SKM-1 treated with dmso at 0.1 percent for 144 hours (cell line): ENCODE data around the gene MTCH1.

Source experiments
- DNase-seq: peaks from one replicate; lab custom pipeline; 2025; ENCODE audit not compliant: unreplicated experiment; lab: John Stamatoyannopoulos, UW

MTCH1 gene

DNA sequence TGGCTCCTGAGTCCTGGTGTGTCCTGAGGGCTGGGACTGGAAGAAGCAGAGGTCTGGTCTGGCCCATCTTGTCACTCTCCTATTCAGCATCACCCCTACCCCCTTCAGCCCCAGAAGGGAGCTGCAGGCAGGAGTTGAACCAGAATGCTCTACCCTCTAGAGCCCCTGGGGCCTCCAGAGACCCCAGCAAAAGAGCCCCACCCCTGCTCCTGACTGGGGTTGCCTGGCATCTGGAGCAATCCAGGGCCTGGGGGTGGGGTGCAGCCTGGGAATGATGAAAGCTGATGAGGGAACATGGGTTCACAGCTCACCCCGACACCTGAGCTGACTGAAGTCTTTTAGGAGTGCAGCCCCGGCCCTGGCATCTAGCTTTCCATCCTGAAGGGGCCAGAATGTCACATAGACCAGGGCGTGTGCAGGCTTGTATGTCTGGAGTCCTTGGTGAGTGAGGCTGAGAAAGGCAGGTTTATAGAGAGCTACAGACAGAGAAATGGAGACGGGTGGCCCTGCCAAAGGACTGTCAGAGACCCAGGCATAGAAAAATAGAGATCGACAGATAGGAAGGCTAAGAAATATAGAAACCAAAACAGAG, 31.7 kb upstream of the MTCH1 start:
- DNase-seq: no peak

DNA sequence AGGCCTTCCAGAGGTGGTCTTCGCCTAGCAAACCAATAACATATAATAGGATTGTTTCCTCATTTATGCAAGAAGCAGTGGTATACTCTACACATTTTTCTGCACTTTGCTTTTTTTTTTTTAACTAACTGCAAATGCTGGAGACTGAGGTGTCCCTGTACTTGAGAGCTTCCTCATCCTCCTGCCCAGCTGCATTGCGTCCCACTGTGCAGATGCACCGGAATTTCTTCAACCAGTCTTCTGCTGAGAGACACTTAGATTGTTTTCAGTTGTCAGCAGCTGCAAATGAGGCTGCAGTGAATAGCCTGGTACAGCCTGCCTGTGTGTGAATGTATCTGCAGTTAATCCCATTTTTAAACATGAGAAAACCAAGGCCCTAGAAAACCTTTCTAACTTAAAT, 31.0 kb upstream of the MTCH1 start:
- no peak for DNase-seq

- DNase-seq: no peak
Measured at GRCh38 chr6:37015532-37015931, 29.5 kb upstream of the MTCH1 start.

- DNase-seq: no peak
Measured at GRCh38 chr6:37014667-37015066, 28.7 kb upstream of the MTCH1 start.

- no peak for DNase-seq
Measured at GRCh38 chr6:37013516-37014491, 27.8 kb upstream of the MTCH1 start.

GRCh38 chr6:37011656-37012378, 25.8 kb upstream of the MTCH1 start:
- DNase-seq: no peak

DNA sequence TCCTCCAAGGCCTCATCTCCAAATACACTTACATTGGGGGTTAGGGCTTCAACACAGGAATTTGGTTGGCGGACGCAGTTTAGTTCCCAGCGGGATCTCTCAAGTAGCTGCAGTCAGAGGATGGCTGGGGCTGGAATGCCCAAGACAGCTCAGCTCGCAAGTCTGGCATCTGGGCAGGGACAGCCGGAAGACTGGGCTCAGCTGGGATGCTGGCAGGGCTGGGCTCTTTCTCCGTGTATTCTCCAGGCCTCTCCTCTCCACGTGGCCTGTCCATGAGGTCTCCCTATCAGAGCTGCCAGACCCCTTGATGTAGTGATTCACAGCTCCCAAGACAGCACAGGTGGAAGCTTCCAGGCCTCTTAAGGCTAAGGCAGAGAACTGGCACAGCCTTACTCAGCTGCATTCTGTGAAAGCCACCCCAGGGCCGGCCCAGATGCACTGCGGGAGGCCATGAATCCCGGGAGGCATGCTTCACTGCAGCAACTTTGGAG, 24.5 kb upstream of the MTCH1 start:
- DNase-seq: no peak

- no peak for DNase-seq
Measured at GRCh38 chr6:37008484-37009465, 22.8 kb upstream of the MTCH1 start.

DNA sequence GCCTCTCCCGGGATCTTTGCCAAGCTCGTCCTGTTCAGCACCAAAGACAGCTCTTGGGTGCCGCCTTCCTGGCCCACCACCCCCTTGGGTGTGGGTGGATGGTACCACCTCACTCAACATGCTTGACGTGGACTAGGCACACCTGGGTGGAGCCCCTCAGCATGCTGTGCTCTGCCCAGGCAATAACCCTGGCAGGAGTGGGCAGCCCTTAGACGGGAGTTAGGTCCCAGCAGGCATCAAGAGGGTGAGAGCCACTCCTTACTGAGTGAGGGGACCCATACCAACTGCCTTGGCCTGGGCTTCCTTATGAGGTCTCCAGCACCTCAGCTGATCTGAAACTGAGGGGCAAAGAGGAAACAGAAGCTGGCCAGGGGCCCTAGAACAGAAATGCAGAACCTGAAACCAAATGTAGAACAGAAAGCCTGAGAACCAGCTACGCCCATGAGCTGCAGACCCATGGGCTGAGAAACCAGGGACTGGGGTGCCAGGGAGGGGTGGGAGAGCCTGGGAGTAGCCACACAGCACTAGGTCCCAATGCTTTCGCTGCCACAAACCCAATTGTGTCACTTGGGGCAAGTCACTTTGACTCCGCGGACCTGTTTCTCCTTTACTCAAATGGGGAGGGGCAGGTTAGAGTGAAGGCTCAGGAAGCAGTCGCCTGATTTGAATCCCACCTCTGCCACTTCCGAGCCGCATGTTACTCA, 21.5 kb upstream of the MTCH1 start:
- DNase-seq: peak; percentile 59

DNA sequence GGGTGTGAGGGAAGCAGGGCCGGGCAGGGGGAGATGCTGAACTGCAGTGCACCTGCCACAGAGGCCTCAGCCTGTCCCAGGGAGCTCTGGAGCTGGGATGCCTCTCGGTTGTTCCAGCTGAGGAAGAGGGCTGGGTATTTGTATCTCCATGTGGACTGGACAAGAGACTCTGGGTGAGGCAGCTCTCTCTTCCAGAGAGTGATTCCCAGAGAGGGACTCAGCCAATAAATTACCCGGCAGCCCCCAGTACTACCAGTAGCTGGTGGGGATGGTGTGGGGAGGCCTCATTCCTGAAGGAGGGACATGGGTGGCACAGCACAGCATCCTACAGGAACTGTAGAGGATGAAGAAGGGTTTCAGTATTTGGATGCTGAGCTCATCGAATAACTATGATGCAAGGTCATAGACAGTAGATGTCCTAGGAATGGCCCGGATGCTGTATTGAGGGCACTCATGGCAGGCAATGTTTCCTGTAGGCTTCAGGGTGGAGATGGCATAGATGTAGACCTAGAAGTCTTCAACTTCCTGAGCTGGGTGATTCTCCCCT, 20.9 kb upstream of the MTCH1 start:
- no peak for DNase-seq

DNA sequence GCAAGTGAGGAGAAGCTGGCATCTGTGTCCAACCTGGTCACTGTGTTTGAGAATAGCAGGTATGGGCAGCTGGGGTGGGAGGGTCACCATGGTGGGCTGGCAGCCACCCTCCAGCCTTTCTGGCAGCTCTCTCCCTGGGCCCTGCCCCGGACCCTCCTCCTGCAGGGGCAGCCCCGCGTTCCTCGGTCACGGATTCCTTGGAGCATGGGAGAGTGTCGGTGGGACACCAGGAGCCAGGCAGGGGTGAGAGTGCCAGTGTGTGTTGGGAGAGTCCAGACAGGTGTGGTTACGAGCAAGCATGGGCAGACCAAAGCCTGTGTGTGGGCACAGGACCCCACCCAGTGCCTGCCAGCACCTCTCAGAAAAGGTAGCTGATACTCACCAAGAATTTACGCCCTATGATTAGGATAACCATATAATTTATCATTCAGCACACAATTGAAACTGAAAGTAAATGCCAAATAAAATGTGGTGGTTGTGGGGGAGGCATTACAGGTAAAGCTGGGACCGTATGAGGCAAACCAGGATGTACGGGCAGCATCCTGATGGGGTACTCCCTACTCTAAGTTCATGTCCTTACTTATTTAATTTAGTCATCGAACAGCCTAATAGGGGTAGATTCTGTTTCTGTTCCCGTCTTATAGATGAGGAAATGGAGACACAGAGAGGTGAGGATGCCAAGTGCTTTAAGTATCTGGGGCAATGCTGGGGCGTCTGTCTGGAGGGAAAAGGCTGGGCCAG, 20.0 kb upstream of the MTCH1 start:
- no peak for DNase-seq

DNA sequence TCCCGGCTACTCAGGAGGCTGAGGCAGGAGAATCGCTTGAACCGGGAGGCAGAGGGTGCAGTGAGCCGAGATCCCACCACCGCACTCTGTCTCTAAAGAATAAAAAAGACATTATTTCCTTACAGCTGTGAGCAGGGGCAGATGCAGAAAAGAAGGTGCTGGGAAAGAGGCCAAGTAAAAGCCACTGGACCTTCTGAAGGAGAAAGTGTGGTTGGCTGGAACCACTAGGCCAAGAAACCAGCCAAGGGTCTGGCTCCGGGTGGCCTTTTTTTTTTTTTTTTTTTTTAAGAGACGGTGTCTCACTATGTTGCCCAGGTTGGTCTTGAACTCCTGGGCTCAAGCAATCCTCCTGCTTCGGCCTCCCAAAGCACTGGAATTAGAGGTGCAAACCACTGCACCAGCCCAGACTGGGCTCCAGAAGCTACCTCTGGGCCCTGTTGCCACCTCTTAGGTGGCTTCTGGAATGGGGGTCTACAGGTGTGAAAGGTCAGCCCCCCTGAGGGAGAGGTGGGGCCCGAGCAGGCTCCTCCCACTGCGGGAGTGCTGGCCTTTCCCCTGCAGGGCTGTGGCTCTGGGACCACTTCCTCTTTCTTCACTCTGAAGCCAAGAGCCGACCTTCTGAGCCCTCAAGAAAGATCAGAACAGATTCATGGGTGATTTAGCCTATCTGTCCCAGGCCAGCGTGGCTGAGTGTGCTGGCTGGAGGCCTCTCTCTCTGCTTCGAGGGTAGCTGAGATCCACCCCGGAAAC, 19.2 kb upstream of the MTCH1 start, which contains the start of gene FGD2:
Gene FGD2 (plus strand): TSS at position 595 of the 750 bp plus-strand sequence. CDS start 163 bp downstream, outside the sequence.
- peak; percentile 68 for DNase-seq

DNA sequence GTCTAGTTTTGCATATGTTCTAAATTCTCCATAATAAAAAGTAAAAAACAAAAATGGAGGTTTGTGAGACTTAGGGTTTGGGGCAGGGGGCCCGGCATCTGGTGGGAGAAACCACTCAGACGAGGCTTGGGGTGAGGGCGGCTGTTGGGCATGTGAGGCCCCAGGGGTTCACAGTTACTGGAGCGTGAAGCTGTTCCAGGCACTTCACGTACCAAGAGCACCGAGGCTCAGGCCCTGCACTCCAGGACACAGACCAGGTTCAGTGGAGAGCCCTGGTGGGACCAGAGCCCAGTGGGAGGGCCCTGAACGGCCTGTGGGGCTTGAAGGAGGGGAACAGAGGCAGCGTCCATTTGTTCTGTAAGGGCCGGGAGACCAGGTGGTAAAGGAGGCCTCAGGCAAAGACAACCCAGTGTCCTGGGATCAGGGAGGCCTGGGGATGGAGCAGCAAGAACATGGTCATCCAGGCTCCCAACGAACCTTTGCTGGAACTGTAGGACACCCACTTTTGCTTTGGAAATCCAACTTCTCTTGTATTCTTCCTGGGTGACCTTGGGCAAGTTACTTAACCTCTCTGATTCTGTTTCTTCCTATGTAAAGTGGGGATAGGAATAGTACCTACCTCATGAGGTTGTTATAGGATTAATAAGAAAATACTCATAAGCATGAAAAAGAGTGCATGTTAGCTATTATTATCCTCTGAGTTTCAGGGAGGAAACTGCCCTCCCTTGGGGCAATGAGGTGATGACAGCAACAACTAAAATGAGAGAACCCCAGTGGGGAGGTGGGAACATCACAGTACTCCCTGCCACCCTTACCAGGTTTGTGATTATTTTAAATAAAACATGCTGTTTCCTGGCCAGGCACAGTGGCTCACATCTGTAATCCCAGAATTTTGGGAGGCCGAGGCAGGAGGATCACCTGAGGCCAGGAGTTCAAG, 18.3 kb upstream of the MTCH1 start:
- DNase-seq: no peak

- DNase-seq: no peak
Measured at GRCh38 chr6:36999751-37000125, 13.7 kb upstream of the MTCH1 start.

DNA sequence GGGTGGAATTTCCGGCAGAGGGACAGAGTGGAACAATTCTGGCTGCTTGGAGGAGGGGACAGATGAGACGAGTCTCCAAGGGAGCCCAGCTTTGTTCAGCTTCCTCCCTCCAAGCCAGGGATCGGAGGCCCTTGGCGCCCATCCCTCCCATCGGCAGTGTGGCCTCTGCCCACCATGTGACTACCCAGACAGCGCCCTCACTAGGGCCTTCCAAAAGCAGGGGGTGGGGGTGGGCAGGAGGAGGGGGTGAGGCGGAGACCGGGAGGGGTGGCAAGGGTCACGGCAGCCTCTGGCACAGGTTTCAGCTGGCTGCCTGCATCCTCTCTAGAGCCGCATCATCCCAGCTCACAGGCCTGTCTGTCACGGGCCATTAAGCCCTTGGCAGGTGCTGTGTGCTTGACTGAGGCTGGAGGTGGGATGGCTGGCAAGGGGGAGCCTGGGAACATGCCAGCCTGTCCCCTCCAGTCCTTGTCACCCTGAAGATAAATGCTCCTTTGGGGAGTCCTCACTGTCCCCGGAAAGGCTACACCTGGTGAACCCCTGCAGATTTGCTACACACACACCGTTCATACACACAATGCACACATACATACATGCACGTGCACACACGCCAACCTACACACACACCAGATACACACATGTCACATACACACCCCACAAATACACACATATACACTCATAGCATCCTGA, 13.2 kb upstream of the MTCH1 start:
- no peak for DNase-seq

GRCh38 chr6:36998723-36999038, 12.7 kb upstream of the MTCH1 start:
- DNase-seq: no peak
